ENCODE data around the gene NANOS3. TPM values are rescaled to one million over a fixed set of nuclear protein-coding genes. Genes with fewer than 3 reads are reported as not detected.
A peak's percentile ranks its signal among the peaks of the same experiment; 100 is the strongest.

NANOS3 gene
- total and polyA plus RNA-seq, 2 of the 13 experiments (the other 11 are each of a cell fraction or from before 2014, with no cell fraction given), result 0.21 TPM; not detected in 1

GRCh38 chr19:13905634-13906520 lies 28.9 kb downstream of the NANOS3 start, which contains the start of the genes BRME1 and CC2D1A (continued):
- TF ChIP-seq IRX3 (CRISPR knock-in tag; IDR thresholded peaks at IDR 0.05; ENCODE audit: borderline replicate concordance, low read depth) (peak; percentile 47; the same call in 1 of the 2 replicates), KAT8 (CRISPR knock-in tag; IDR thresholded peaks at IDR 0.05) (peak; percentile 90), ZNF879 (CRISPR knock-in tag; IDR thresholded peaks at IDR 0.05) (peak; percentile 94), HOXA5 (CRISPR knock-in tag; IDR thresholded peaks at IDR 0.05) (peak; percentile 41; the same call in 1 of the 2 replicates), ZNF619 (CRISPR knock-in tag; IDR thresholded peaks at IDR 0.05) (peak; percentile 97; the same call in 1 of the 2 replicates), HDAC2 (CRISPR knock-in tag; IDR thresholded peaks at IDR 0.05) (peak; percentile 54; the same call in 1 of the 2 replicates), ZBTB26 (CRISPR knock-in tag; IDR thresholded peaks at IDR 0.05; ENCODE audit: borderline replicate concordance) (peak; percentile 15; the same call in 1 of the 2 replicates), TFAP4 (IDR thresholded peaks at IDR 0.05; ENCODE audit: borderline replicate concordance, low read depth) (no peak), PHF20 (CRISPR knock-in tag; IDR thresholded peaks at IDR 0.05) (peak; percentile 83), ZUFSP (CRISPR knock-in tag; IDR thresholded peaks at IDR 0.05; ENCODE audit: borderline replicate concordance) (no peak), THRA (CRISPR knock-in tag; IDR thresholded peaks at IDR 0.05; ENCODE audit: borderline replicate concordance) (0 out of 2 replicates have a peak, but pooled peaks have one; percentile 36), GABPB1 (CRISPR knock-in tag; IDR thresholded peaks at IDR 0.05) (peak; percentile 93), RAD21 (CRISPR knock-in tag; IDR thresholded peaks at IDR 0.05) (no peak), HNRNPH1 (optimal IDR thresholded peaks at IDR 0.05; ENCODE audit: low read depth, low read length) (no peak), FLYWCH1 (CRISPR knock-in tag; IDR thresholded peaks at IDR 0.05) (no peak), SMAD3 (CRISPR knock-in tag; IDR thresholded peaks at IDR 0.05) (no peak)
- TF ChIP-seq, protein P1, sequence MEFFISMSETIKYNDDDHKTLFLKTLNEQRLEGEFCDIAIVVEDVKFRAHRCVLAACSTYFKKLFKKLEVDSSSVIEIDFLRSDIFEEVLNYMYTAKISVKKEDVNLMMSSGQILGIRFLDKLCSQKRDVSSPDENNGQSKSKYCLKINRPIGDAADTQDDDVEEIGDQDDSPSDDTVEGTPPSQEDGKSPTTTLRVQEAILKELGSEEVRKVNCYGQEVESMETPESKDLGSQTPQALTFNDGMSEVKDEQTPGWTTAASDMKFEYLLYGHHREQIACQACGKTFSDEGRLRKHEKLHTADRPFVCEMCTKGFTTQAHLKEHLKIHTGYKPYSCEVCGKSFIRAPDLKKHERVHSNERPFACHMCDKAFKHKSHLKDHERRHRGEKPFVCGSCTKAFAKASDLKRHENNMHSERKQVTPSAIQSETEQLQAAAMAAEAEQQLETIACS (CRISPR knock-in tag; IDR thresholded peaks at IDR 0.05), result peak; percentile 43; the same call in 1 of the 2 replicates
- TF ChIP-seq, protein P2, sequence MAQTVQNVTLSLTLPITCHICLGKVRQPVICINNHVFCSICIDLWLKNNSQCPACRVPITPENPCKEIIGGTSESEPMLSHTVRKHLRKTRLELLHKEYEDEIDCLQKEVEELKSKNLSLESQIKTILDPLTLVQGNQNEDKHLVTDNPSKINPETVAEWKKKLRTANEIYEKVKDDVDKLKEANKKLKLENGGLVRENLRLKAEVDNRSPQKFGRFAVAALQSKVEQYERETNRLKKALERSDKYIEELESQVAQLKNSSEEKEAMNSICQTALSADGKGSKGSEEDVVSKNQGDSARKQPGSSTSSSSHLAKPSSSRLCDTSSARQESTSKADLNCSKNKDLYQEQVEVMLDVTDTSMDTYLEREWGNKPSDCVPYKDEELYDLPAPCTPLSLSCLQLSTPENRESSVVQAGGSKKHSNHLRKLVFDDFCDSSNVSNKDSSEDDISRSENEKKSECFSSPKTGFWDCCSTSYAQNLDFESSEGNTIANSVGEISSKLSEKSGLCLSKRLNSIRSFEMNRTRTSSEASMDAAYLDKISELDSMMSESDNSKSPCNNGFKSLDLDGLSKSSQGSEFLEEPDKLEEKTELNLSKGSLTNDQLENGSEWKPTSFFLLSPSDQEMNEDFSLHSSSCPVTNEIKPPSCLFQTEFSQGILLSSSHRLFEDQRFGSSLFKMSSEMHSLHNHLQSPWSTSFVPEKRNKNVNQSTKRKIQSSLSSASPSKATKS (CRISPR knock-in tag; IDR thresholded peaks at IDR 0.05), result no peak

All from HepG2 (cell line).